Naive B cell (primary cell): ENCODE measurements around the gene OAS1. TPM values are rescaled to one million over a fixed set of nuclear protein-coding genes. Genes with fewer than 3 reads are reported as not detected.

Source experiments
- ATAC-seq, 2 donors: fragments of 150-1000 bp; cut with Tn5 transposase; 2 replicates each; pipeline ENCODE4 v1.10.0; 2021; ENCODE audit warnings: low read depth in 2 of 2, mild to moderate bottlenecking in 2 of 2, moderate library complexity in 2 of 2
- DNase-seq: peaks from one replicate; pipeline ENCODE4 v3.0.0; 2022
- H3K27ac Mint-ChIP-seq, 6 donors: one replicate each; pipeline ENCODE4 v1.8.0; 2020 to 2022; ENCODE audit warnings: mild to moderate bottlenecking in 6 of 6, mixed read lengths in 6 of 6, moderate library complexity in 5 of 6, inconsistent platforms in 2 of 6
- H3K27me3 Mint-ChIP-seq, 3 donors: one replicate each; pipeline ENCODE4 v1.8.0; 2021 to 2022; ENCODE audit warnings: mixed read lengths in 3 of 3, mild to moderate bottlenecking in 1 of 3
- H3K36me3 Mint-ChIP-seq, 2 donors: one replicate each; pipeline ENCODE4 v1.8.0; 2020 to 2022; ENCODE audit warnings: mixed read lengths in 2 of 2, inconsistent platforms in 1 of 2, mild to moderate bottlenecking in 1 of 2
- H3K4me1 Mint-ChIP-seq, 3 donors: one replicate each; pipeline ENCODE4 v1.8.0; 2020 to 2022; ENCODE audit warnings: mixed read lengths in 3 of 3, inconsistent platforms in 1 of 3, mild to moderate bottlenecking in 1 of 3, moderate library complexity in 1 of 3
- H3K4me3 Mint-ChIP-seq, 8 donors: one replicate each; pipeline ENCODE4 v1.8.0; 2020 to 2022; ENCODE audit warnings: mild to moderate bottlenecking in 8 of 8, mixed read lengths in 8 of 8, moderate library complexity in 8 of 8, inconsistent platforms in 2 of 8
- H3K9me3 Mint-ChIP-seq, 7 donors: one replicate each; pipeline ENCODE4 v1.8.0; 2020 to 2022; ENCODE audit warnings: mixed read lengths in 7 of 7, mild to moderate bottlenecking in 5 of 7, inconsistent platforms in 2 of 7, moderate library complexity in 1 of 7
- polyA plus RNA-seq, 6 donors: library from polyadenylated mRNA; unstranded; fragments of 300-500 nt; fragmentation: Illumina TruSeq; gene quantifications; one replicate each; pipeline ENCODE4 v1.2.3, GENCODE V29; 2021; ENCODE audit warnings: low read depth in 6 of 6

OAS1 gene
- polyA plus RNA-seq, 6 donors from 2014 or later, result 57.4 to 112 (median 74.5) TPM

GRCh38 chr12:112964915-112965314 is 58.2 kb downstream of the OAS1 start:
- DNase-seq (no peak), ATAC-seq (no peak)
- Mint-ChIP-seq H3K27ac (no peak overlapping the region), H3K36me3 (peaks cover 37 to 50% of the 10 kb centered on the region in 2 donors), H3K27me3 (no peaks in the 10 kb centered on the region), H3K4me3 (no peak overlapping the region), H3K4me1 (no peaks in the 10 kb centered on the region), H3K9me3 (peaks cover 0 to 6% (median 0%) of the 10 kb centered on the region in 7 donors)

- H3K36me3 Mint-ChIP-seq, result peaks cover 40 to 52% of the 10 kb centered on the region in 2 donors
- no peak overlapping the region for H3K27ac Mint-ChIP-seq
- ATAC-seq, result no peak
- H3K4me1 Mint-ChIP-seq, result no peaks in the 10 kb centered on the region
- no peak overlapping the region for H3K4me3 Mint-ChIP-seq
- peaks cover 0 to 5% (median 0%) of the 10 kb centered on the region in 7 donors for H3K9me3 Mint-ChIP-seq
- DNase-seq, result no peak
- H3K27me3 Mint-ChIP-seq, result no peaks in the 10 kb centered on the region
Observed at GRCh38 chr12:112965643-112966042, 58.9 kb downstream of the OAS1 start.

GRCh38 chr12:112967306-112967705 is 60.5 kb downstream of the OAS1 start:
- H3K4me3 Mint-ChIP-seq, result no peak overlapping the region
- no peak overlapping the region for H3K27ac Mint-ChIP-seq
- no peaks in the 10 kb centered on the region for H3K27me3 Mint-ChIP-seq
- ATAC-seq, result no peak
- no peak for DNase-seq
- peaks cover 0 to 5% (median 0%) of the 10 kb centered on the region in 3 donors for H3K4me1 Mint-ChIP-seq
- H3K36me3 Mint-ChIP-seq, result peaks cover 26 to 41% of the 10 kb centered on the region in 2 donors
- no peaks in the 10 kb centered on the region for H3K9me3 Mint-ChIP-seq

- Mint-ChIP-seq H3K27ac (no peak overlapping the region), H3K27me3 (no peaks in the 10 kb centered on the region), H3K4me3 (no peak overlapping the region), H3K4me1 (peaks cover 0 to 7% (median 0%) of the 10 kb centered on the region in 3 donors), H3K36me3 (peaks cover 20 to 35% of the 10 kb centered on the region in 2 donors), H3K9me3 (no peaks in the 10 kb centered on the region)
- no peak for DNase-seq
- ATAC-seq, result no peak
Observed at GRCh38 chr12:112967858-112968257, 61.1 kb downstream of the OAS1 start.

Other genes with a start within 250 kb of the OAS1 start
- gene RPH3A, start 115.2 kb upstream of the OAS1 start, polyA plus RNA-seq, result under 1 TPM in 1 of 6 donors, not detected in 5; 0.27 TPM
- 1 to 10 TPM; 2.9 to 8.6 (median 6.9) TPM for gene OAS3, start 31.5 kb downstream of the OAS1 start, polyA plus RNA-seq
- 10 to 100 TPM; 15.4 to 56.4 (median 37.2) TPM for gene OAS2, start 71.6 kb downstream of the OAS1 start, polyA plus RNA-seq
- gene DTX1, start 149.8 kb downstream of the OAS1 start, polyA plus RNA-seq, result 10 to 100 TPM in 3 of 6 donors, 1 to 10 TPM in 3; 1.9 to 16.8 (median 9.8) TPM
- gene RASAL1, start 228.8 kb downstream of the OAS1 start, polyA plus RNA-seq, result under 1 TPM in 4 of 6 donors, not detected in 2; 0.17 to 0.48 (median 0.41) TPM
- gene CFAP73, start 242.8 kb downstream of the OAS1 start, polyA plus RNA-seq, result 1 to 10 TPM in 1 of 6 donors, not detected in 5; 1.2 TPM